Astrocyte of the spinal cord (primary cell): Measurements from ENCODE around the gene SOCS3.

Source experiments
- DNase-seq: peaks from one replicate; pipeline ENCODE4 v3.0.0; 2011; ENCODE audit warnings: low read depth, low spot score
- H3K4me3 ChIP-seq: 2 replicates; pipeline ENCODE4 v1.5.1; 2011; ENCODE audit warnings: low read depth, mild to moderate bottlenecking, low read length, moderate library complexity
- in situ Hi-C: cut with HindIII; loops from 2 replicates; pipeline ENCODE4 v1.10.0; 2017; ENCODE audit warnings: low sequenced_read_pairs
- TF ChIP-seq, protein P1 (sequence below): IDR thresholded peaks from 2 replicates; pipeline ENCODE4 v1.5.1; 2012; ENCODE audit warnings: low read depth, mild to moderate bottlenecking, low read length, inconsistent platforms

Gene SOCS3

DNA sequence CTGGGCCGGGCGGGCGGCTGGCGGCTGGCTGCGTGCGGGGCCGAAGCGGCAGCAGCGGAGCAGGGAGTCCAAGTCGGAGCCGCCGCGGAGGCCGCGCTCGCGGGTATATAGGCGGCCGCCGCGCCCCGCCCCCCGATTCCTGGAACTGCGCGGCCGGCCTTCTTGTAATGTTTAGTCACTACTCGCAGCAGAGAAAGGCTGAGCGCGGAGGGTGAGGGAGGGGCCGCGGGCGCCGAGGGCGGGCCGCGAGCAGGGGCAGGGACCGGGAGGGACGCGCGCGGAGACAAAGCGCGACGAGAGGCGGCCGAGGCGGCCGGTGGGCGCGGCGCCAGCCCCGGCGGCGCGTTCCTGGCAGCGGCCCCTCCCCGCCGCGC lies at the start of gene SOCS3:
SOCS3 (minus strand) TSS at position 81 of the 374 bp plus-strand sequence. CDS start 982 bp downstream, outside the sequence.
- DNase-seq = peak; percentile 99
- TF ChIP-seq, protein P1, sequence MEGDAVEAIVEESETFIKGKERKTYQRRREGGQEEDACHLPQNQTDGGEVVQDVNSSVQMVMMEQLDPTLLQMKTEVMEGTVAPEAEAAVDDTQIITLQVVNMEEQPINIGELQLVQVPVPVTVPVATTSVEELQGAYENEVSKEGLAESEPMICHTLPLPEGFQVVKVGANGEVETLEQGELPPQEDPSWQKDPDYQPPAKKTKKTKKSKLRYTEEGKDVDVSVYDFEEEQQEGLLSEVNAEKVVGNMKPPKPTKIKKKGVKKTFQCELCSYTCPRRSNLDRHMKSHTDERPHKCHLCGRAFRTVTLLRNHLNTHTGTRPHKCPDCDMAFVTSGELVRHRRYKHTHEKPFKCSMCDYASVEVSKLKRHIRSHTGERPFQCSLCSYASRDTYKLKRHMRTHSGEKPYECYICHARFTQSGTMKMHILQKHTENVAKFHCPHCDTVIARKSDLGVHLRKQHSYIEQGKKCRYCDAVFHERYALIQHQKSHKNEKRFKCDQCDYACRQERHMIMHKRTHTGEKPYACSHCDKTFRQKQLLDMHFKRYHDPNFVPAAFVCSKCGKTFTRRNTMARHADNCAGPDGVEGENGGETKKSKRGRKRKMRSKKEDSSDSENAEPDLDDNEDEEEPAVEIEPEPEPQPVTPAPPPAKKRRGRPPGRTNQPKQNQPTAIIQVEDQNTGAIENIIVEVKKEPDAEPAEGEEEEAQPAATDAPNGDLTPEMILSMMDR = no peak
- peak within 1 kb of the TSS; percentile 92 for H3K4me3 ChIP-seq
- in situ Hi-C loops = no loop called here

DNA sequence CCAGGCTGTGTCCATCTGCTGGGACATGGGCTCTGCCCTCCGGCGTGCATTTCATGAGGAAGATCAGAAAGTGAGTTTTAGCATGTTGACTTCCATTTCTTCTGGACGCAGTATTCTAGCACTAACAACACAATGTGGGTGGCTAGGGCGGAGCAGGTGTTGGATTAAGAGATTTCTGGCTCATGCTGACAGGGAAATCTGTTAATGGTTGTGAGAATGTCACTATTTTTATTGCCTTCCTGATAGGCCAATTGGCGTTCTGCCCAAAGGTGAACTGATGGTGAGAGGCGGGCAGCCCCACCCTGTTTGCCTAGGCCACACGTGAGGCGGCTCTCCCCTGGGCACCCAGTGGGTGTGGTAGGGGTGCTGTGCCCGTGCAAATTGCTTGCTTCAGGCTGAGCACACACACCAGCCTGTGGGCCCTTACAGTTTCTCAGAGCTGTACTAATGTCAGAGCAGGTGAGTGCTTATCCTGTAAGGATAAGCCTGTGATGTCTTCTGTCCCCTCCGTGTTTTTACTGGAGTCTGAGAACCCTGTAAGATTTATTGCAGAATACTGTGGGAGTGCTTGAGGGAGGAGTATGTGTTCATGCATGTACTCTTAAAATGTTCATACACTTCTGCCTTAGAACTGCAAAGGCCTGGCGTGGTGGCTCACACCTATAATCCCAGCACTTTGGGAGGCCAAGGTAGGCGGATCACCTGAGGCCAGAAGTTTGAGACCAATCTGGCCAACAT lies 49.5 kb upstream of the SOCS3 start:
- in situ Hi-C loops = no loop called here
- no peak overlapping the region for H3K4me3 ChIP-seq
- TF ChIP-seq, protein P1 = no peak
- no peak for DNase-seq

- in situ Hi-C loops = no loop called here
- no peak overlapping the region for H3K4me3 ChIP-seq
- TF ChIP-seq, protein P1 = no peak
- DNase-seq = no peak
Measured at GRCh38 chr17:78408476-78409050, 48.7 kb upstream of the SOCS3 start.

DNA sequence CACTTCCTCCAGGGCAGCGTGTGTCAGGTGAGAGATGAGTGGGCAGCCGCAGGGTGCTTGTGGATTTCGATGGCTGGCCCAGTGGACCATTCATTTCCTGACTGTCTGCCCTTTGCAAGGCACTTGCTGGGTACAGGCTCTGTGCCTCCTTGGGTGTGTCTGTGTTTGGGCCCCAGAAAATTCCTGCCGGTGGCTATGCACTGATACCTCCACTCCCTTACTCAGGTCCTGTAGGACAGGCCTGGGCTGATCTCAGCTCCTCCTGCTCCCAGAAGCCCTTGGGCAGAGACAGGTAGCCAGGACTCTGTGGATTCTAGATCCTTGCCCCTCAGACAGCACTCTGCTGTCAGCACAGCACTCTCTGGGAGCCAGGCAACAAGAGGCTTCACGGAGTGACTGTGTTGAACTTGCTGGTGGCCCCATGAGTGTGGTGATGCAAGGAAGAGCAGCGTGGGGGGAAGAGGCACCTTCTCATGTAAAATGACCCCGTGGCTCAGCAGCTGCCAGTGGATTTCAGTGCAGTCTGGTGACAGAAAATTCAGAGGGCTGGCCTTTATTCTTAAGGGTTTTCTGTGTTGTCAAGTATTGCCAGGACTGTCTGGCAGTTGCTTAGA lies 47.6 kb upstream of the SOCS3 start:
- DNase-seq = no peak
- TF ChIP-seq, protein P1 = no peak
- in situ Hi-C loops = no loop called here
- no peak overlapping the region for H3K4me3 ChIP-seq

- in situ Hi-C loops = no loop called here
- no peak for DNase-seq
- TF ChIP-seq, protein P1 = no peak
- H3K4me3 ChIP-seq = no peak overlapping the region
Measured at GRCh38 chr17:78406920-78407319, 47.0 kb upstream of the SOCS3 start.

- in situ Hi-C loops = no loop called here
- DNase-seq = no peak
- TF ChIP-seq, protein P1 = no peak
- no peak overlapping the region for H3K4me3 ChIP-seq
Measured at GRCh38 chr17:78406396-78406795, 46.5 kb upstream of the SOCS3 start.
